T-helper 2 cell (primary cell): ENCODE measurements around the gene MAP3K20.
"Not testable (repeated sequence)": the region's sequence is repeated elsewhere in the genome, so short reads cannot be mapped to it uniquely, and the experiment has no call there.

Source experiments
- DNase-seq, 5 experiments: peaks; one replicate each; pipeline versions ENCODE4 v3.0.0 to v3.0.0-alpha.2; 2012 to 2022
- total RNA-seq, 2 donors: gene quantifications; one replicate each; lab custom pipeline; 2026; lab: John Stamatoyannopoulos, UW

MAP3K20 gene
- 2.8 to 5.9 reads per million in 2 donors for total RNA-seq

- peak in 4 of 5 experiments; percentile 5 to 76 (median 10) for DNase-seq
These were observed at the start of gene MAP3K20 for GRCh38 chr2:173075781-173076580. MAP3K20 (plus strand) TSS chr2:173075846; CDS start chr2:173091032, 15,186 bp downstream.

- DNase-seq: no peak
These were observed 49.2 kb upstream of the MAP3K20 start for GRCh38 chr2:173026479-173026878.

- peak; percentile 15 to 77 (median 47) for DNase-seq
These were observed 48.2 kb upstream of the MAP3K20 start for GRCh38 chr2:173027181-173028128.

GRCh38 chr2:173028141-173028540 is 47.5 kb upstream of the MAP3K20 start:
- no peak for DNase-seq

- no peak for DNase-seq
These were observed 47.0 kb upstream of the MAP3K20 start for GRCh38 chr2:173028671-173029070.

GRCh38 chr2:173030561-173031490 is 44.8 kb upstream of the MAP3K20 start:
- DNase-seq: no peak

GRCh38 chr2:173032032-173032431 is 43.6 kb upstream of the MAP3K20 start:
- no peak for DNase-seq

GRCh38 chr2:173033084-173033483 is 42.6 kb upstream of the MAP3K20 start:
- no peak for DNase-seq

- no peak for DNase-seq
These were observed 41.5 kb upstream of the MAP3K20 start for GRCh38 chr2:173034143-173034542.

- DNase-seq: no peak
These were observed 38.2 kb upstream of the MAP3K20 start for GRCh38 chr2:173037245-173038120.

GRCh38 chr2:173038257-173038656 is 37.4 kb upstream of the MAP3K20 start:
- DNase-seq: not testable (repeated sequence)

- DNase-seq: no peak
These were observed 34.9 kb upstream of the MAP3K20 start for GRCh38 chr2:173040729-173041128.

GRCh38 chr2:173043476-173043875 is 32.2 kb upstream of the MAP3K20 start:
- DNase-seq: no peak

GRCh38 chr2:173043897-173044519 is 31.6 kb upstream of the MAP3K20 start:
- DNase-seq: no peak

- DNase-seq: no peak
These were observed 31.0 kb upstream of the MAP3K20 start for GRCh38 chr2:173044686-173045085.

GRCh38 chr2:173045181-173045580 is 30.5 kb upstream of the MAP3K20 start:
- DNase-seq: no peak

- DNase-seq: peak in 1 of 5 experiments; percentile 2
These were observed 27.1 kb upstream of the MAP3K20 start for GRCh38 chr2:173048522-173048896.

- DNase-seq: peak in 1 of 5 experiments; percentile 78
These were observed 26.6 kb upstream of the MAP3K20 start for GRCh38 chr2:173048897-173049661.

GRCh38 chr2:173049831-173050230 is 25.8 kb upstream of the MAP3K20 start:
- no peak for DNase-seq

- no peak for DNase-seq
These were observed 25.0 kb upstream of the MAP3K20 start for GRCh38 chr2:173050684-173051083.
